ENCODE measurements around the gene DHCR24.

DHCR24 gene

GRCh38 chr1:54842963-54843362, 44.0 kb downstream of the DHCR24 start:
- DNase-seq, result peak; percentile 35

GRCh38 chr1:54842206-54842915, 44.6 kb downstream of the DHCR24 start:
- peak; percentile 30 for DNase-seq

- DNase-seq, result peak; percentile 10
Measured at GRCh38 chr1:54839824-54840223, 47.2 kb downstream of the DHCR24 start.

GRCh38 chr1:54838565-54839180, 48.3 kb downstream of the DHCR24 start:
- DNase-seq, result peak; percentile 22

GRCh38 chr1:54837002-54837853, 49.8 kb downstream of the DHCR24 start:
- DNase-seq, result peak; percentile 22

- peak; percentile 29 for DNase-seq
Measured at GRCh38 chr1:54836594-54836993, 50.4 kb downstream of the DHCR24 start.

GRCh38 chr1:54835970-54836369, 51.0 kb downstream of the DHCR24 start:
- DNase-seq, result no peak

GRCh38 chr1:54835131-54835898, 51.7 kb downstream of the DHCR24 start:
- peak; percentile 17 for DNase-seq

GRCh38 chr1:54834007-54834541, 52.9 kb downstream of the DHCR24 start:
- DNase-seq, result no peak

- peak; percentile 18 for DNase-seq
Measured at GRCh38 chr1:54833121-54833520, 53.9 kb downstream of the DHCR24 start.

GRCh38 chr1:54826226-54826816, 60.7 kb downstream of the DHCR24 start:
- DNase-seq, result peak; percentile 22

- DNase-seq, result peak; percentile 35
Measured at GRCh38 chr1:54825696-54826095, 61.3 kb downstream of the DHCR24 start.

- DNase-seq, result no peak
Measured at GRCh38 chr1:54823670-54824069, 63.3 kb downstream of the DHCR24 start.

GRCh38 chr1:54819733-54820132, 67.3 kb downstream of the DHCR24 start:
- no peak for DNase-seq

GRCh38 chr1:54819195-54819536, 67.8 kb downstream of the DHCR24 start:
- no peak for DNase-seq

- DNase-seq, result no peak
Measured at GRCh38 chr1:54818461-54819194, 68.4 kb downstream of the DHCR24 start.

- peak; percentile 34 for DNase-seq
Measured at GRCh38 chr1:54816951-54817350, 70.0 kb downstream of the DHCR24 start.

GRCh38 chr1:54816130-54816529, 70.9 kb downstream of the DHCR24 start:
- DNase-seq, result no peak

- DNase-seq, result peak; percentile 33
Measured at GRCh38 chr1:54815086-54815876, 71.7 kb downstream of the DHCR24 start.

GRCh38 chr1:54814571-54814970, 72.4 kb downstream of the DHCR24 start:
- peak; percentile 34 for DNase-seq

- DNase-seq, result peak; percentile 40
Measured at GRCh38 chr1:54814126-54814498, 72.9 kb downstream of the DHCR24 start.

Data from activated CD8-positive, alpha-beta memory T cell treated with anti-CD3 and anti-CD28 coated beads, Interleukin-2, amount 50 U/mL, for 48 hours (primary cell).